ENCODE results near the gene METRNL.
"Not testable (repeated sequence)": the region's sequence is repeated elsewhere in the genome, so short reads cannot be mapped to it uniquely, and the experiment has no call there.

METRNL gene

DNA sequence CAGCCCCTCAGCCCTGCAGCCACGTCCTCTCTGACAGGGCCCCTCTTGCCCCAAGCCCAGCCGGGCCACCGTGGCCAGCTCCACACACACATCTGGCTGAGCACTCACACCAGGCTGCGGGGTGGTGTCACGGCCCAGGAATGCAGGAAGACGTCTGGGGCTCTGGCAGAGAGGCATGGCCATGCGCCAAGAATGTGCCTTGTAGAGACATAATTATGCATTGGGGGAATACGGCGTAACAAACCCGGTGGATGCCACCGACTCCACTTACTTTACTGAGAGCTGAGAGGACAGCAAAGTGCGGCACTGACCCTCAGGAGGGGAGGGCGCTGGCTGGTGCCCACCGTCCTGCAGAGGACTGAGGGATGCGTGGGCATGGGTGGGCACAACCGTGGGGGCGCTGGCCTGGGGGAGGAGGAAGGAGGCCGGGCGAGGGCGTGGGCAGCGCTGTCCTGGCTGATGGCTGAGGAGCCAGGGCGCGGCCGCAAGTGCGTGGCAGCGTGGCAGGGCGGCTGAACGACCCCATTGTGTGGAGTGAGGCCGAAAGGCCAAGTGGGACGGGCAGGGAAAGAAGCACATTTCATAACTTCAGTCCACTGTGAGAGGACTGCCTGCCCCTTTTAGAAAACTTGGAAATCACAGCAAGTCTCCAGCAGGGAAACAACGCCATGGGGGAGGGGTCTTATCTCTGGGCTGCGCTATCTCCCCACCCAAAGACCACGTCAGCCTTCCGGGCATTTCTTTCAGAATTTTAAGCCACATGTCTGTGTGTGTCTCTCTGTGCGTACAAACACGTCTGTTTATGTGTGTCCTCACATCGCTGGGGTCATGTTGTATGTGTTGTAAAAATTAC, 30.6 kb downstream of the METRNL start:
- no peak for DNase-seq

DNA sequence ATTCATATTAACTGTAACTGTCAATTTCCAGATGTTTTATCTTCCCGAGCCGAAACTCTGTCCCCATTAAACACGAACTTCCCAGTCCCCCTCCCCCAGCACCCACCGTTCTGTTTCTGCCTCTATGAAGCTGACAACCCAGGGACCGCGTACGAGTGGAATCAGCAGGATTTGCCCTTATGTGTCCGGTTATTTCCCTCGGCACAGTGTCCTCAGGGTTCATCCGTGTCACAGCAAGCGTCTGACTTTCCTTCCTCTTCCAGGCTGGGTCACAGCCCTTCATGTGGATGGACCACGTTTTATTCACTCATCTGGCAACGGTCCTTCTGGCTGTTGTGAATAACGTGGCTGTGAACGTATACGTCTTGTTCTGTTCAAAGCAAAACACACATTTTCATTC, 31.3 kb downstream of the METRNL start:
- DNase-seq: no peak

DNA sequence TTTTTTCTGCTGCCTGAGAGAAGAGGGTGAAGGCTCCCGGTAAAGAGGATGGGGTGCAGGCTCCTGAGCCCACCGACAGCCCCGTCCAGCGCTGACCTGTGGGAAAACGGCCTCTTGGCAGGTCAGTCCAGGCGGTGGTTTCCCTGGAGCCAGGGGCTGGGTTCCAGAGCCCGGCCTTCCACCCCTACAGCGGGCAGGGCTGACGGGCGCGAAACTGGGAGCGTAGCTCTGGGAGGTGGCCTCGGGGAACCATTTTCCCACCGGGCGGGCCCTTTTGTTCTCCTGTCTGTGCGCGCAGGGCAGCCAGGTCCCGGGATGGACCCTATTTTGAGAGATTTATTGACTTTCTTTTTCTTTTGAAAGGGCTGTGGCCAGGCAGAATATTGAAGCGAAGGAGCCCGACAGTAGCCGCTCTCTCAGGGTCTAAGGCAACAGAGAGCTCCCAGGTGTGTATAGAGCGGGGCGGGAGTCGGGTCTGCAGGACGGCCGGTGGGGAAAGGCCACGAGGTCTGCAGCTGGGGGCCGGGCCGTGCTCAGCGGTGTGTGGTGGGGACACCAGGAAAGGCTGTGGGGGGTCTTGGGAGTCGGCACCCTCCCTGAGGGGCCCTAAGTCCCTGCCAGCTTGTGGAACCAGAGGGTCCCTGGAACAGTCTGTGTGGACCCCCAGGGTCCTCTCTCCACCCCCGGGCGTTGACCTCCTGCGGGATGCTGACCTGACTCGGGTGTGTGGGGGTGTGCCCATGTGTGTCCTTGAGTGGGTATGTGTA, 32.3 kb downstream of the METRNL start:
- DNase-seq: no peak

DNA sequence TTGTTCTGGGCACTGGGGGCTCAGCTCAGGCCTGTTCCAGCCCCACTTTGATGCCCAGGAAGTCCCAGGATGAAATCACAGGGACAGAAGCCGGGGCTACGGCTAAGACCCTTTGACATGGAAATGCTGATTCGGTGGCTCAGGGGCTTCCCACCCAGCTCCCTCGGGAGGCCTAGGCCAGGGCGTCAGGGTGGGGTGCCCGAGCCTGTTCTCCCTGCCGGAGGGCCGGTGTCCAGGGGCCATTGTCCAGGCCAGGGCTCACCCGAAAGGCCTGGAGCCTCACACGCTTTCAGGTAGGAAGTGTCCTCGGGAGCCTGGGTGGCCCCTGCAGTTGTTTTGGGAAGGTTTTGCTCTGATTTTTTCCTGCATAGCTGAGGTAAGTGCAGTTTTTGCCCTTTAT, 34.0 kb downstream of the METRNL start:
- DNase-seq: no peak

DNA sequence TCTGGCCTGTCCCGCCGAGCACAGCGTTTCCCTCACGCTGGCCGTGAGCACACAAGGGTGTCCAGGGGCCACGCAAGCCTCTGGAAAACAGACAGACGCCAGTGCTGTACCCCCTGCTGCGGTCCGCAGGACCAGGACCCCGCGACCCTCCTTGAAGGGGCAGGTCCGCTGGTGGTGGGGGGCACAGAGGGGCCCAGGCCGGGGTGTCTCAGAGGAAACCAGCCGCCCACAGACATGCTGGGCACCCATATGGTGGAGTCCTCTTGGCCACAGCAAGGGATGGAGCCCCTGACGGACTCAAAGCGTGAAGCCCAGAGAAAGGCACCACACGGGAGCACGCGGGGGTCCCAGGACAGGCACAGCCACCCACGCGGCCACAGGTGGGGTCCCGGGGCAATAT, 34.4 kb downstream of the METRNL start:
- DNase-seq: no peak

DNA sequence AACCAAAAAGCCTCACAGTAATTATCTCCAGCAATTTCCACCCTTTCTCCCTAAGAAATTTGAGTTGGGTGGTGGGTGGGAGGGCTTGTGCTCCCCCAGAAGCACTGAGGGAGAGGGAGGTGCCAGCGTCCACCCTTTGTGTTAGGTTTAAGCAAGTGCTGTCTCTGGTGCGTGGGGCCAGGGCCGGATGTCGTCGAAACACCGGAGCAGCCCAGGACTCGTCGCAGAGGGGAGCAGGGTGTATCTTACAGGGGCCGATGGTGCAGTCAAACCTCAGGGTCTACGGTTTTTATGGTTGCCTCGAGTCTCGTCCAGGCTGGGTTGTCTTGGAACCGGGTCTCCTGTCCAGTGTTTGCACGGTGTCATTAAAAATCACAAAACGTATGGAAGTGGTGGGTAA, 35.3 kb downstream of the METRNL start:
- no peak for DNase-seq

DNA sequence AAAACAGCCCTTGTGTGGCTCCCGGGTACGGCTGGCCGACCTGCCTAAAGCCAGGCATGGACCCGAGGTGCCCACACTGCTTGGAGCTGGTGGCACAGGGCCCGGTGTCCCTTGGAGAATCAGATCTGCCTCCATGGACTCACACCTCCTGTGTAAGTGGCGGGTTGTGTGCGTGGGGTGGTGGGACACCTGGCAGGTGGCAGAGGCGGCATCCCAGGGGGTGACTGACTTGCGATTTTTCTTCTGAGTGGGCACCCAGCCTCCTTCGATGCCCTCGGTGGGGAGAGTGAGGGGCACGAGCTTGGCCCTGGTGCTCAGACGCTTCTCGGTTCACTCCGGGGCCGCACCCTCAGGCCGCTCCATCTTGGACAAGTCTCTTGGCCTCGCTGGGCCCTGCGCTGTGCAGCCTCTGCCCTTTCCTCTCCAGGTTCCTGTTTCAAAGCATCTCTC, 35.8 kb downstream of the METRNL start:
- DNase-seq: no peak

DNA sequence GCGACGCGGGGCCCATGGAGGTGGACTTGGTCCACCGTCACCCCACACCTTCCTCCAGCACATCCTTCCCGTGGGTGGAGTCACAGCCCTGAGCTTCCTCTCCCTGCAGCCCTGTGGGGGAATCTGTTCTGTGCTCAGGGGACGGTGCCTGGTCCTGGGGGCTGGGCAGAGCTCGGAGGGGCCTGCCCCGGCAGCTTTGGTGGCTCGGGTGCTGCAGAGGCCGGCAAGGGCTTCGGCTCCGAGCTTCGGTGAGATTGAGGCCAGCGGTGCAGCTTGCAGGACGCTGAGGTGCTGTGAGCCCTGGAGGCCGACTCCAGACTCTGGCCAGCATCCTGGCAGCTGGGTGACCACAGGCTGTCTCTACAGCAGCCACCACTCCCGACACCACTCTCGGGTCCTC, 36.4 kb downstream of the METRNL start:
- no peak for DNase-seq

DNA sequence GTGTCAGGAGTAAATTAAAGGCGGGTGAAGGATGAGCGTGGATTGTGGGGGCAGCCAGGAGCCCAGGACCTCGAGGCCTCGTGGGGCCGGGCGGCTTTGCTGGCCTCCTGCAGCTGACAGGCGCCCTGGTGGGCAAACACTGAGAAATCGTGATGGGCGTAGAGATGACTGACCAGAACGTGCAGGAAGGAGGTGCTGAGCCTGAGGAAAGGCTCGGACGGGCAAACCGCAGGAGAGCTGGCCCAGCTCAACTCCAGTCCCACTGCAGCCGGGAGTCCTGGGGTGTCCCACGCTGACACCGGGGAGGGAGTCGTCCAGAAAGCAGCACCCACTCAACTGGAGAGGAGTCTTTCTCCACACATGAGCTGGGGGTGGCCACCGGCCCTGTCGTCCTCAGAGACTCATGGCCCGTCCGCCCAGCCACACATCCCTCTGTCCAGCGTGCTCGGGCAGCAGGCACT, 36.9 kb downstream of the METRNL start:
- DNase-seq: no peak

DNA sequence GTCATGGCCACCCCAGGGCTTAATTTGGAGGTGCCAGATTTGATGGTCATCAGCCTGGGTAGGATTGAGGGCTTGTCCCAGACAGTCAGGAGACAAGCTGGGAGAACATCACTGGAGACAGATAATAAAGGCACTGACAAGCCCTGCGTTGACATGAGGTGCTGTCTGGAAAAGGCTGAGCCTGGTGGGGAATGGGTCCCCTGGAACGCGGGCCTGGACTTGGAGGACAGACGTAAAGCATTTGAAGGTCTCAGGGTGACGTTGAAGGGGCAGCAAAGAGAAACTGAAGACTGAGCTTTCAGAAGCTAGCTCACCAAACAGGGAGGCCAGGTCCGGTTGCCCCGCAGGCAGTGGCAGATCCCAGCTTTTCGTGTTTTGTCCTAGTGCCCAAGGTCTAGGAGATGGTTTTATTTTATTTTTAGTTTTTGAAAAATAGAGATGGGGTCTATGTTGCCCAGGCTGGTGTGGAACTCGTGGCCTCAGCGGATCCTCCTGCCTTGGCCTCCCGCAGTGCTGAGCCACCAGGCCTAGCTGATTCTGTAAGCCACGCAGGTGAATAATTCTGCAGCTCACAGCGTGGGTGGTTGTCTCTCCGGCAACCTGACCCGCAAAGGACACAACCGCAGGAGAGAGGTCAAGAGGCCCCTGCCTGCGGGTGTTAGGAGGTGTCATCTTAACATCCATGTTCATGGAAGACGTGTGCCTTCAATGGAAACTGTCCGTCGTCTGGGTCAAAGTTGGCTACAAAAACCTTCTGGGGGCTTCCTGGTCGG, 37.6 kb downstream of the METRNL start:
- no peak for DNase-seq

DNA sequence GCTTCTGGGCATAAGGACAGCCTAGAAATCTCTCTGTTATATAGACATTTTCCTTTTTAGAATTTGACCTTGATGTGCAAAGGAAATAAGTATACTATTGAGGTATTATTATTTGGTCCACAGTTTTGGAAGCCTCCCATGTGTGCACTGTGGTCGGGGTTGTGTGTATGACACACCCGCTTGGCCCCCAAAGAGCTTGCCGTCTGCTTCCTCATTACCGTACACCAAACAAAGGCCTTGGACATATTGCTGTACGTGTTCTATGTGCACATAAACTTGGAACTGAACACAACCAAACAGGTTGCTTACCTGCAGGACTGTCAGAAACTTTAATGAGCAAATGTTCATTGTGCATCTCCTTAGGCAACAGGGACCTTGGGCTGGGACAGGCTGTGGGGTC, 38.2 kb downstream of the METRNL start:
- DNase-seq: no peak

DNA sequence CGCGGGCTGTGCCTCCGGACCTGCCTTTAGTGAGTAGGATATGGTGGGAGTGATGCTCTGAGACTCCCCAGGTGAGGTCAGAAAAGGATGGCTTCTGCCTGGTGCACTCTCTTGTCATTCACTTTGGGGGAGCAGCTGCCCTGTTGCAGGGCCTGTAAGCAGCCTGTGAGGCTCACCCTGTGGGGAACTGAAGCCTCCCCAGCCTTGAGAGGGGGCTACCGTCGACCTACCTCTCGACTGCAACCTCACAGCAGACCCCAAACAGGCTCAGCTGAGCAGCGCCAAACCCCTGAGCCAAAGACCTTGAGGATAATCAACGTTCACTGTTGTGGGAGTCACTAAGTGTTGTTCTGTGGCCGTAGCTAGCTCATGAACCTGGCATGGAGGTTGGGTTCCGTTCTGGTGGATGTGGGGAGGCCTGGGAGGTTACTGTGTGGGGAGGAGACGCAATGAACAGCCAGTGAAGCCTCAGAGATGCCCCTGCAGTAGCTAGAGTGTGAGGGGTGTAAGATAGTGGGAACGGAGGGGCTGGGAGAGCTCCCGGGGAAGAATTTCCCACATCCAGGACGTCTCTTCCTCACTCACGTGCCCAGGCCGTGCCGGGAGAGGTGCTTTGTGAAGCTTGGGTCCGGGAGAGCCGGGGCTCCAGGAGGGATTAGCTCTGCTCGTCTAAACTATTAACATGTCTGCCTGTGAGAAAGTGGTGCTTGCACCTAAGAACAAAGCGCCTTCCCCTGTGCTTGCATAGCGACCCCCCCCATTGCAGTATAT, 38.8 kb downstream of the METRNL start:
- no peak for DNase-seq

DNA sequence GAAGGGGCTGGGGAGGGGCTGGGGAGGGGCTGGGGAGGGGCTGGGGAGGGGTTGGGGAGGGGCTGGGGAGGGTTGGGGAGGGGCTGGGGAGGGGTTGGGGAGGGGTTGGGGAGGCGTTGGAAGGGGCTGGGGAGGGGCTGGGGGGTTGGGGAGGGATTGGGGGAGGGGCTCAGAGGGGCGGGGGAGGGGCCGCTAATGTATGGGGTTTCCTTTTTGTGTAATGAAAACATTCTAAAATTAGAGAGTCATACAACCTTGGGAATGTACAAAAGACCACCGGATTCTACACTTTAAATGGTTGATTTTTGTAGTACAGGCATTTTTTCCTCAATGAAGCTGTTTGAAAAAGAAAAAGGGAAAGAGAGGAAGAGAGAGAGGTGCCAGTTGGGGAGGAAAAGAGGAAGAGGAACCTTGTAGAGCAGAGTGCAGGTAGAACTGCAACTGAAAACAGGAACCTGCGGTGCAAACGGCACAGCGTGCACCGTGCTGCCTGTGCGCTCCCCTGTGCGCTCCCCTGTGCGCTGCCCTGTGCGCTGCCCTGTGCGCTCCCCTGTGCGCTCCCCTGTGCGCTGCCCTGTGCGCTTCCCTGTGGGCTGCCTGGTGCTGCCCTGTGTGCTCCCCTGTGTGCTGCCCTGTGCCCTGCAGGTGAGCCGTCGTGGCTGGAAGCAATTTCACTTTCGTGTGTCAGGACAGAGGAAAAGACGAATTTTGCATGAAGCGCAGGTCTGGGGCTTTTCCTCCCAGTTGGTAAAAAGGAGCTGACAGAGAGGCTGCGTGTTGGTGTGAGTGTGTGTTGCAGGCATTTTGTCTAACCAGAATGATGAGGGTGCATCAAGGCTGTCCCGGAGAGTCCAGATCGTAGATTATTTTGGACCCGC, 40.8 kb downstream of the METRNL start:
- DNase-seq: peak; percentile 25

DNA sequence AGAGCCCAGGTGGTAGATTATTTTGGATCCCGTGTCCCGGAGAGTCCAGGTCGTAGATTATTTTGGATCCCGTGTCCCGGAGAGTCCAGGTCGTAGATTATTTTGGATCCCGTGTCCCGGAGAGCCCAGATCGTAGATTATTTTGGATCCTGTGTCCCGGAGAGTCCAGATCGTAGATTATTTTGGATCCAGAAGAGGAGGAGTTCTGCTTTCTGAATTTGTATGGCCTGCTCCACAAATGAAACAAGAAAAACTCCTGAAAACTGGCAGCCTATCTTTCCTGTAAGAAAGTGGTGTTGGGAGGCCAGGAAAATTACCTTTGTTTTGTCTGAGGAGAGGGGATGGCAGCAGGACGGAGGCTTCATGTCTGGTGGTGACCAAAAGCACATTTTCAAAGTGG, 42.1 kb downstream of the METRNL start:
- DNase-seq: not testable (repeated sequence)

DNA sequence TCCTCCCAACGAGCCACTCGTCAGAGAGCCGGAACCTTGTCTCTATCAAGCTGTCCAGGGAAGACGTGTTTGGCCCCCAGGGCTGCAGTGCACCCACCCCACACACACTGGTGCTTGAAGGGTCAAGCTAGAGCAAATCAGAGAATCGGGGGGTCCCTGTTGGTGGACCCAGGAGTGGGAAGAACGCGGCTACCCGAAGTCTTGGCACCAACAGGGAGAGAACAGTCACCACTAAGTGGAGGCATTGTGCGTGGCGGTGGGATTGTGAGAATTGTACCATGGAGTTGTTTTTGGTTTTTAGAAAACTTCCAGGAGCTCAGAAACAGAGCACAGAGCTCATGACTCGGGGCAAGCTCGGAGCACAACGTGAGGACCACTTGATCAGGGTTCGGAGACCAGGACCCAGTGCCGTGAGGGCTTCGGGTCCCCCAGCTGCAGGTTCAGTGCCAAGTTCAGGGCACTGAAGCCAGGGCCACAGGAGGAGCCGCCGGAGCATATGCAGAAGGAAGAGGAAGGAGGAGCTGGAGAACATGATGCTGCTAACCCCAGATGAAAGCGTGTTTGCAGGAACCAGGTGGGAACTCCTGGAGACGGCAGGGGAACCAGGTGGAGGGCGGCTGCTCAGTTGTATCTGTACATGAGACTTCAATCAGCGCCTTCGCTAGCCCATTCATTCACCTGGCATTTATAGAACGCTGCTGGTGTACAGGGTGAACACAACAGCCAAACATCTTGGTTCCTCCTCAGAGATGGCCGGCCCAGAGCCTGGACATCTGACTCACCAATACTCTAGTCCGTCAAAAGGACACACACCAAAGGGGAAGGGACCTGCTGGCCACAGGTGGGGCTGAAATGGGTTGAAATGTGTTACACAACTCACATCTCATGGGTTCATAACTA, 42.8 kb downstream of the METRNL start:
- peak; percentile 13 for DNase-seq

DNA sequence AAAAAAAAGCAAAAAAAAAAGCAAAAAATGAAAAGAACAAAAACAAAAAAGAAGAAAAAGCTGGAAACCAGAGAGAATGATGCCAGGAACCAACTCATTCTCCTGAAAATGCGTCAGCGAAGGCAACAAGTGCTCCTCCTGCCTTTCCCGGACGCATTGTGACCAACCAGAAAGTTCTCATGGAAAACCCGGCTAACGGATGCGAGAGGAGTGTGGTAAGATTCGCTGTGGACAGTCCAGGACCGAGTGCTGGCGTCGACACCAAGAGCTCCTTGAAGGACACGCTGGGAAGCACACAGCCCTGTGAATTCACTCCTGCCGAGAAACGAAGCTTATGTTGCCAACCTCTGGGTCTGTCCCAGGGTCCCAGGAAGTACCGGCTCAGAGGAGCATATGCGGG, 43.4 kb downstream of the METRNL start:
- no peak for DNase-seq

DNA sequence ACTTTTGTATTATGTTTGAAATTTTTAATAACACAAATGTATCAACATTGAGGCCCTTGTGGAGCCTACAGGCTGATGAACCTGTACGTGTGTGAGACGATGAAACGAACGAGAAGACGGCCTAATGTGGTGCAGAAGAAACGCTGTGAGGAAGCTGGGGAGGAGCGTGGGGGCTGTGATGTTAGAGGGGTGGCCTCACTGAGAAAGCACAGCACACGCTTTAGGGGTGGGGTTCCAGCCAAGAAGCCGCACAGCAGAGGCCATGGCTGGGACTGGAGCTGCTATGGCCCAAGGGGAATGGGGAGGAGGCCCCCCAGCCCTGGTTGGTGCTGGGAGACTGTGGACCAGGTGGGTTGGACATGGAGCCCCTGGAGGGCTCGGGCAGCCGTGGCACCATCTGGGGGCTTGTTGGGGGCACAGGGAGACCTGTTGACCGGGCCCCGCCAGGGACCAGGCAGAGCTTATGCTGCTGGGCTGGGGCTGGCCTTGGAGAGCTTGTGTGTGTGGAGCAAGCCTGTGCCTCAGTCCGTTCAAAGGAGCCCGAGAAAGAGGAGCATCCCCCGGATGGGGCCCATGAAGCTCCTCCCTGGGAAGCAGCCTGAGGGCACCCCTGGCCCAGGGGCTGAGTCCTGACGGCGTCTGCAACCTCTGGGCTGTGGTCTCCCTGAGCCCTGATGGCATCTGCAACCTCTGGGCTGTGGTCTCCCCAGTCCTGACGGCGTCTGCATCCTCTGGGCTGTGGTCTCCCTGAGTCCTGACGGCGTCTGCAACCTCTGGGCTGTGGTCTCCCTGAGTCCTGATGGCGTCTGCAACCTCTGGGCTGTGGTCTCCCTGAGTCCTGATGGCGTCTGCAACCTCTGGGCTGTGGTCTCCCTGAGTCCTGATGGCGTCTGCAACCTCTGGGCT, 44.7 kb downstream of the METRNL start:
- peak; percentile 21 for DNase-seq

DNA sequence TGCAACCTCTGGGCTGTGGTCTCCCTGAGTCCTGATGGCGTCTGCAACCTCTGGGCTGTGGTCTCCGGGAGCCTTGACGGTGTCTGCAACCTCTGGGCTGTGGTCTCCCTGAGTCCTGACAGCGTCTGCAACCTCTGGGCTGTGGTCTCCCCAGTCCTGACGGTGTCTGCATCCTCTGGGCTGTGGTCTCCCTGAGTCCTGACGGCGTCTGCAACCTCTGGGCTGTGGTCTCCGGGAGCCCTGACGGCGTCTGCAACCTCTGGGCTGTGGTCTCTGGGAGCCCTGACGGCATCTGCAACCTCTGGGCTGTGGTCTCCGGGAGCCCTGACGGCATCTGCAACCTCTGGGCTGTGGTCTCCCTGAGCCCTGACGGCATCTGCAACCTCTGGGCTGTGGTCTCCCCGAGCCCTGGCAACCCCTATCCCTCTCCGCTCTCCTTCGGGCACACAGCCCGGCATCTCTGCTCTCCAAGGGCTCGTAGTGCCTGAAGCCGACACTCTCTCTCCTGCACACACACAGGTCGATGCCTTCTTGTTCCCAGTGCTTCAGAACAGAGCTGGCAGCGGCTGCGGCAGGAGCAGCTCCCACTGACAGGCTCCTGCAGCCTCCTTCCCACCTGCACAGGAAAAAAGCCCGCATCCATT, 45.6 kb downstream of the METRNL start:
- peak; percentile 37 for DNase-seq
